A549 treated with AZD9567 at 1 μM for 4 hours (cell line): ENCODE measurements around the gene PRKACA. TPM values are rescaled to one million over a fixed set of nuclear protein-coding genes. Genes with fewer than 3 reads are reported as not detected.

Experiments used
- total RNA-seq: library from RNA; stranded (reverse); fragments of 200-300 nt; extraction: Qiagen RNA extraction; gene quantifications from 5 replicates; pipeline ENCODE4 v1.2.3, GENCODE V29; 2022; ENCODE audit not compliant: insufficient read depth

Gene PRKACA
- total RNA-seq, result 30.4 to 51.2 TPM (median 33.2 TPM) in 5 replicates

GRCh38 chr19:14117668-14118164, at the start of gene PRKACA:
TSS of gene PRKACA (minus strand) at chr19:14117762. CDS start at chr19:14117547, 215 bp downstream.

GRCh38 chr19:14136509-14137281, 19.1 kb upstream of the PRKACA start, which contains the start of gene ASF1B:
TSS of gene ASF1B (minus strand) at chr19:14136589. CDS start at chr19:14136456, 133 bp downstream.

GRCh38 chr19:14090509-14091080, 27.0 kb downstream of the PRKACA start, which contains the start of gene SAMD1:
TSS of gene SAMD1 (minus strand) at chr19:14090751.

GRCh38 chr19:14085309-14085995, 32.1 kb downstream of the PRKACA start, which contains the start of gene C19orf67:
TSS of gene C19orf67 (minus strand) at chr19:14085783. CDS start at chr19:14085627, 156 bp downstream.

GRCh38 chr19:14072535-14073260, 44.9 kb downstream of the PRKACA start, which contains the start of gene MISP3:
TSS of gene MISP3 (plus strand) at chr19:14072786. CDS start at chr19:14073310, 524 bp downstream.

GRCh38 chr19:14061751-14062557, 55.6 kb downstream of the PRKACA start, which contains the start of gene PALM3:
TSS of gene PALM3 (minus strand) at chr19:14062076. CDS start at chr19:14061980, 96 bp downstream.

Other genes with a start within 250 kb of the PRKACA start
- gene NANOS3, start 240.6 kb downstream of the PRKACA start, total RNA-seq, result 2.3 to 3.1 TPM (median 2.5 TPM) in 4 of 5 replicates, not detected in the other
- 0.08 to 0.55 TPM (median 0.37 TPM) in 4 of 5 replicates, not detected in the other for gene BRME1, start 211.6 kb downstream of the PRKACA start, total RNA-seq
- 8.2 to 10.9 TPM (median 9.5 TPM) in 5 replicates for gene CC2D1A, start 211.6 kb downstream of the PRKACA start, total RNA-seq
- 1.1 to 4.3 TPM (median 1.5 TPM) in 5 replicates for gene PODNL1, start 179.3 kb downstream of the PRKACA start, total RNA-seq
- gene DCAF15, start 165.3 kb downstream of the PRKACA start, total RNA-seq, result 14.7 to 22.8 TPM (median 21.9 TPM) in 5 replicates
- 2.5 to 5.8 TPM (median 5.0 TPM) in 5 replicates for gene RFX1, start 111.4 kb downstream of the PRKACA start, total RNA-seq
- not detected in 5 replicates for gene RLN3, start 89.6 kb downstream of the PRKACA start, total RNA-seq
- gene IL27RA, start 86.0 kb downstream of the PRKACA start, total RNA-seq, result 7.7 to 9.5 TPM (median 9.1 TPM) in 5 replicates
- gene PALM3, start 55.7 kb downstream of the PRKACA start, total RNA-seq, result 1.6 to 2.4 TPM (median 2.3 TPM) in 5 replicates
- 3.9 to 4.9 TPM (median 4.5 TPM) in 4 of 5 replicates, not detected in the other for gene MISP3, start 45.0 kb downstream of the PRKACA start, total RNA-seq
- not detected in 5 replicates for gene C19orf67, start 32.0 kb downstream of the PRKACA start, total RNA-seq
- 28.7 to 39.0 TPM (median 35.6 TPM) in 5 replicates for gene SAMD1, start 27.0 kb downstream of the PRKACA start, total RNA-seq
- 24.6 to 35.1 TPM (median 34.0 TPM) in 5 replicates for gene ASF1B, start 18.8 kb upstream of the PRKACA start, total RNA-seq
- gene ADGRL1, start 88.4 kb upstream of the PRKACA start, total RNA-seq, result 3.6 to 11.0 TPM (median 4.3 TPM) in 5 replicates